ENCODE data around the gene SF3B5.

DNA sequence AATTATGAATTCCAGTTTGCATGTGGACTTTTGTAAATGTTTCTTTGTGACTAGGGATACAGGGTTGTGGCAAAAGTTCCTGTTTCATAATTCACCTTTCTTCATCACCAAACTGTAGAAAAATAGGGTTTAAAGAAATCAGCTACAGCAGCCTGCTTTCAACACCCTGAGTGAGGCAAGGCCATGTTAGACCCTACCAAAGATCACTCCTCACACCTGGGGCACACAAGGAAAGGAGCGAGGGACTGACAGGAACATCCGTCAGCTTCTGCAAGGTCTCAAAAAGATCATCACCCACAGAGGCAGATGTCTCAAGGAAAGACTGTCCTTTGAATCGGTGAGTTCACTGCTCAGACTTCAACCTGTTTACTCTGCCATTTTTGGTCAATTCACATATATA, 44.4 kb upstream of the SF3B5 start:
- TF ChIP-seq, protein P1, sequence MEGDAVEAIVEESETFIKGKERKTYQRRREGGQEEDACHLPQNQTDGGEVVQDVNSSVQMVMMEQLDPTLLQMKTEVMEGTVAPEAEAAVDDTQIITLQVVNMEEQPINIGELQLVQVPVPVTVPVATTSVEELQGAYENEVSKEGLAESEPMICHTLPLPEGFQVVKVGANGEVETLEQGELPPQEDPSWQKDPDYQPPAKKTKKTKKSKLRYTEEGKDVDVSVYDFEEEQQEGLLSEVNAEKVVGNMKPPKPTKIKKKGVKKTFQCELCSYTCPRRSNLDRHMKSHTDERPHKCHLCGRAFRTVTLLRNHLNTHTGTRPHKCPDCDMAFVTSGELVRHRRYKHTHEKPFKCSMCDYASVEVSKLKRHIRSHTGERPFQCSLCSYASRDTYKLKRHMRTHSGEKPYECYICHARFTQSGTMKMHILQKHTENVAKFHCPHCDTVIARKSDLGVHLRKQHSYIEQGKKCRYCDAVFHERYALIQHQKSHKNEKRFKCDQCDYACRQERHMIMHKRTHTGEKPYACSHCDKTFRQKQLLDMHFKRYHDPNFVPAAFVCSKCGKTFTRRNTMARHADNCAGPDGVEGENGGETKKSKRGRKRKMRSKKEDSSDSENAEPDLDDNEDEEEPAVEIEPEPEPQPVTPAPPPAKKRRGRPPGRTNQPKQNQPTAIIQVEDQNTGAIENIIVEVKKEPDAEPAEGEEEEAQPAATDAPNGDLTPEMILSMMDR (IDR thresholded peaks at IDR 0.05): no peak
- TF ChIP-seq POLR2A (IDR thresholded peaks at IDR 0.05): no peak
